ENCODE measurements around the gene ANO2. TPM values are rescaled to one million over a fixed set of nuclear protein-coding genes. Genes with fewer than 3 reads are reported as not detected.

The ANO2 gene
- total RNA-seq, 1 experiment from 2014 or later, result not detected

GRCh38 chr12:5779401-5779800 is 165.7 kb downstream of the ANO2 start:
- no peaks in the 10 kb centered on the region for H3K4me1 ChIP-seq (ENCODE audit: low read length)
- H2AFZ ChIP-seq (ENCODE audit: low read length), result no peak overlapping the region
- H3K4me3 ChIP-seq (ENCODE audit: low read length), result no peak overlapping the region
- DNase-seq, result no peak
- no peaks in the 10 kb centered on the region for H4K20me1 ChIP-seq (ENCODE audit: insufficient read depth, low read depth, low read length)
- no peak overlapping the region for H3K27ac ChIP-seq (ENCODE audit: low read length)
- no peaks in the 10 kb centered on the region; the same call in 1 of the 2 replicates for H3K27me3 ChIP-seq (ENCODE audit: low read length)
- no peak overlapping the region for H3K4me2 ChIP-seq (ENCODE audit: low read depth, low read length, poor library complexity, severe bottlenecking)
- no peaks in the 10 kb centered on the region for H3K9me3 ChIP-seq (ENCODE audit: low read length)
- H3K36me3 ChIP-seq (ENCODE audit: insufficient read depth, low read length), result no peaks in the 10 kb centered on the region
- no peaks in the 10 kb centered on the region for H3K79me2 ChIP-seq (ENCODE audit: low read length)
- H3K9me2 ChIP-seq (replicated peaks; ENCODE audit: insufficient read depth, low read length), result no peaks in the 10 kb centered on the region
- H3K9ac ChIP-seq (ENCODE audit: low read length), result no peak overlapping the region

- H3K9me3 ChIP-seq (ENCODE audit: low read length), result no peaks in the 10 kb centered on the region
- H2AFZ ChIP-seq (ENCODE audit: low read length), result no peak overlapping the region
- no peaks in the 10 kb centered on the region for H4K20me1 ChIP-seq (ENCODE audit: insufficient read depth, low read depth, low read length)
- H3K9me2 ChIP-seq (replicated peaks; ENCODE audit: insufficient read depth, low read length), result no peaks in the 10 kb centered on the region
- no peak overlapping the region for H3K27ac ChIP-seq (ENCODE audit: low read length)
- no peaks in the 10 kb centered on the region; the same call in 1 of the 2 replicates for H3K27me3 ChIP-seq (ENCODE audit: low read length)
- DNase-seq, result no peak
- no peak overlapping the region for H3K4me2 ChIP-seq (ENCODE audit: low read depth, low read length, poor library complexity, severe bottlenecking)
- no peaks in the 10 kb centered on the region for H3K4me1 ChIP-seq (ENCODE audit: low read length)
- no peaks in the 10 kb centered on the region for H3K36me3 ChIP-seq (ENCODE audit: insufficient read depth, low read length)
- H3K9ac ChIP-seq (ENCODE audit: low read length), result no peak overlapping the region
- no peak overlapping the region for H3K4me3 ChIP-seq (ENCODE audit: low read length)
- H3K79me2 ChIP-seq (ENCODE audit: low read length), result no peaks in the 10 kb centered on the region
Observed at GRCh38 chr12:5778821-5779220, 166.2 kb downstream of the ANO2 start.

GRCh38 chr12:5777451-5777850 is 167.6 kb downstream of the ANO2 start:
- no peak overlapping the region for H3K4me3 ChIP-seq (ENCODE audit: low read length)
- no peak for DNase-seq

GRCh38 chr12:5776091-5776490 is 169.0 kb downstream of the ANO2 start:
- H3K27ac ChIP-seq (ENCODE audit: low read length), result no peak overlapping the region
- H3K9me2 ChIP-seq (replicated peaks; ENCODE audit: insufficient read depth, low read length), result no peaks in the 10 kb centered on the region
- H2AFZ ChIP-seq (ENCODE audit: low read length), result no peak overlapping the region
- H3K27me3 ChIP-seq (ENCODE audit: low read length), result no peaks in the 10 kb centered on the region; the same call in 1 of the 2 replicates
- H3K9me3 ChIP-seq (ENCODE audit: low read length), result no peaks in the 10 kb centered on the region
- H3K4me3 ChIP-seq (ENCODE audit: low read length), result no peak overlapping the region
- DNase-seq, result no peak
- H3K4me1 ChIP-seq (ENCODE audit: low read length), result no peaks in the 10 kb centered on the region
- no peaks in the 10 kb centered on the region for H4K20me1 ChIP-seq (ENCODE audit: insufficient read depth, low read depth, low read length)
- H3K9ac ChIP-seq (ENCODE audit: low read length), result no peak overlapping the region
- H3K79me2 ChIP-seq (ENCODE audit: low read length), result no peaks in the 10 kb centered on the region
- no peaks in the 10 kb centered on the region for H3K36me3 ChIP-seq (ENCODE audit: insufficient read depth, low read length)
- no peak overlapping the region for H3K4me2 ChIP-seq (ENCODE audit: low read depth, low read length, poor library complexity, severe bottlenecking)

More at GRCh38 chr12:5777451-5777850, 167.6 kb downstream of the ANO2 start:
- no peak overlapping the region for H2AFZ ChIP-seq (ENCODE audit: low read length)
- no peaks in the 10 kb centered on the region for H4K20me1 ChIP-seq (ENCODE audit: insufficient read depth, low read depth, low read length)
- no peak overlapping the region for H3K4me2 ChIP-seq (ENCODE audit: low read depth, low read length, poor library complexity, severe bottlenecking)
- H3K27ac ChIP-seq (ENCODE audit: low read length), result no peak overlapping the region
- no peak overlapping the region for H3K9ac ChIP-seq (ENCODE audit: low read length)
- no peaks in the 10 kb centered on the region for H3K36me3 ChIP-seq (ENCODE audit: insufficient read depth, low read length)
- no peaks in the 10 kb centered on the region for H3K9me3 ChIP-seq (ENCODE audit: low read length)
- no peaks in the 10 kb centered on the region for H3K9me2 ChIP-seq (replicated peaks; ENCODE audit: insufficient read depth, low read length)
- H3K79me2 ChIP-seq (ENCODE audit: low read length), result no peaks in the 10 kb centered on the region
- no peaks in the 10 kb centered on the region; the same call in 1 of the 2 replicates for H3K27me3 ChIP-seq (ENCODE audit: low read length)
- no peaks in the 10 kb centered on the region for H3K4me1 ChIP-seq (ENCODE audit: low read length)

GRCh38 chr12:5773550-5773949 is 171.5 kb downstream of the ANO2 start:
- Histone ChIP-seq H3K4me3 (ENCODE audit: low read length) (no peak overlapping the region), H3K4me1 (ENCODE audit: low read length) (no peaks in the 10 kb centered on the region), H3K9ac (ENCODE audit: low read length) (no peak overlapping the region), H3K9me3 (ENCODE audit: low read length) (no peaks in the 10 kb centered on the region), H3K36me3 (ENCODE audit: insufficient read depth, low read length) (no peaks in the 10 kb centered on the region), H3K4me2 (ENCODE audit: low read depth, low read length, poor library complexity, severe bottlenecking) (no peak overlapping the region), H3K79me2 (ENCODE audit: low read length) (no peaks in the 10 kb centered on the region), H2AFZ (ENCODE audit: low read length) (no peak overlapping the region), H3K27me3 (ENCODE audit: low read length) (no peaks in the 10 kb centered on the region; the same call in 1 of the 2 replicates), H3K27ac (ENCODE audit: low read length) (no peak overlapping the region), H3K9me2 (replicated peaks; ENCODE audit: insufficient read depth, low read length) (no peaks in the 10 kb centered on the region), H4K20me1 (ENCODE audit: insufficient read depth, low read depth, low read length) (no peaks in the 10 kb centered on the region)
- DNase-seq, result no peak

- H3K9me3 ChIP-seq (ENCODE audit: low read length), result no peaks in the 10 kb centered on the region
- no peaks in the 10 kb centered on the region for H3K36me3 ChIP-seq (ENCODE audit: insufficient read depth, low read length)
Observed at GRCh38 chr12:5771756-5772155, 173.3 kb downstream of the ANO2 start.

GRCh38 chr12:5770727-5771126 is 174.3 kb downstream of the ANO2 start:
- Histone ChIP-seq H3K36me3 (ENCODE audit: insufficient read depth, low read length) (no peaks in the 10 kb centered on the region), H3K4me3 (ENCODE audit: low read length) (no peak overlapping the region), H3K9me3 (ENCODE audit: low read length) (no peaks in the 10 kb centered on the region), H3K79me2 (ENCODE audit: low read length) (no peaks in the 10 kb centered on the region), H2AFZ (ENCODE audit: low read length) (no peak overlapping the region), H3K4me1 (ENCODE audit: low read length) (no peaks in the 10 kb centered on the region), H4K20me1 (ENCODE audit: insufficient read depth, low read depth, low read length) (no peaks in the 10 kb centered on the region), H3K9me2 (replicated peaks; ENCODE audit: insufficient read depth, low read length) (no peaks in the 10 kb centered on the region), H3K9ac (ENCODE audit: low read length) (no peak overlapping the region), H3K27ac (ENCODE audit: low read length) (no peak overlapping the region), H3K4me2 (ENCODE audit: low read depth, low read length, poor library complexity, severe bottlenecking) (no peak overlapping the region), H3K27me3 (ENCODE audit: low read length) (no peaks in the 10 kb centered on the region)
- no peak for DNase-seq

More at GRCh38 chr12:5771756-5772155, 173.3 kb downstream of the ANO2 start:
- Histone ChIP-seq H3K9ac (ENCODE audit: low read length) (no peak overlapping the region), H3K4me3 (ENCODE audit: low read length) (no peak overlapping the region), H4K20me1 (ENCODE audit: insufficient read depth, low read depth, low read length) (no peaks in the 10 kb centered on the region), H3K27ac (ENCODE audit: low read length) (no peak overlapping the region), H3K4me2 (ENCODE audit: low read depth, low read length, poor library complexity, severe bottlenecking) (no peak overlapping the region), H3K4me1 (ENCODE audit: low read length) (no peaks in the 10 kb centered on the region), H3K27me3 (ENCODE audit: low read length) (no peaks in the 10 kb centered on the region; the same call in 1 of the 2 replicates), H3K79me2 (ENCODE audit: low read length) (no peaks in the 10 kb centered on the region), H3K9me2 (replicated peaks; ENCODE audit: insufficient read depth, low read length) (no peaks in the 10 kb centered on the region), H2AFZ (ENCODE audit: low read length) (no peak overlapping the region)
- no peak for DNase-seq

GRCh38 chr12:5768581-5769196 is 176.4 kb downstream of the ANO2 start:
- H3K36me3 ChIP-seq (ENCODE audit: insufficient read depth, low read length), result no peaks in the 10 kb centered on the region
- no peaks in the 10 kb centered on the region for H3K4me1 ChIP-seq (ENCODE audit: low read length)
- no peak overlapping the region for H3K4me2 ChIP-seq (ENCODE audit: low read depth, low read length, poor library complexity, severe bottlenecking)
- no peaks in the 10 kb centered on the region for H3K27me3 ChIP-seq (ENCODE audit: low read length)
- H3K79me2 ChIP-seq (ENCODE audit: low read length), result no peaks in the 10 kb centered on the region
- H3K9me3 ChIP-seq (ENCODE audit: low read length), result no peaks in the 10 kb centered on the region
- no peak for DNase-seq
- no peak overlapping the region for H3K27ac ChIP-seq (ENCODE audit: low read length)
- H3K9me2 ChIP-seq (replicated peaks; ENCODE audit: insufficient read depth, low read length), result no peaks in the 10 kb centered on the region
- H4K20me1 ChIP-seq (ENCODE audit: insufficient read depth, low read depth, low read length), result no peaks in the 10 kb centered on the region
- H3K9ac ChIP-seq (ENCODE audit: low read length), result no peak overlapping the region
- no peak overlapping the region for H2AFZ ChIP-seq (ENCODE audit: low read length)
- no peak overlapping the region for H3K4me3 ChIP-seq (ENCODE audit: low read length)
